Cardiac fibroblast (primary cell): ENCODE data around the gene TRIM67.
A peak's percentile ranks its signal among the peaks of the same experiment; 100 is the strongest.

ENCODE experiments used
- DNase-seq, 2 donors: peaks; one replicate each; pipeline versions ENCODE4 v3.0.0 to v3.0.0-alpha.2; 2010; ENCODE audit warnings: low read depth in 2 of 2
- H3K4me3 ChIP-seq, 2 donors: replicated peaks in 1 of 2; 1 replicate in 1 of 2; 2 replicates in 1 of 2; pipeline ENCODE4 v1.5.1; 2011; ENCODE audit warnings: low read depth in 2 of 2, low read length in 2 of 2, mild to moderate bottlenecking in 2 of 2, moderate library complexity in 1 of 2
- CTCF ChIP-seq: IDR thresholded peaks from one replicate; pipeline ENCODE4 v1.5.1; 2011; ENCODE audit warnings: low read depth, mild to moderate bottlenecking, low read length, inconsistent platforms

TRIM67 gene

GRCh38 chr1:231139659-231140654 lies 21.9 kb upstream of the TRIM67 start:
- H3K4me3 ChIP-seq, result no peak overlapping the region
- TF ChIP-seq CTCF, result no peak
- DNase-seq, result peak; percentile 90 to 96

- DNase-seq, result no peak
- H3K4me3 ChIP-seq, result no peak overlapping the region
- TF ChIP-seq CTCF, result no peak
Measured at GRCh38 chr1:231144416-231145193, 17.3 kb upstream of the TRIM67 start.

- no peak for DNase-seq
- TF ChIP-seq CTCF, result no peak
- no peak overlapping the region for H3K4me3 ChIP-seq
Measured at GRCh38 chr1:231147896-231148295, 14.0 kb upstream of the TRIM67 start.

GRCh38 chr1:231151811-231152210 lies 10.0 kb upstream of the TRIM67 start:
- no peak for TF ChIP-seq CTCF
- no peak overlapping the region for H3K4me3 ChIP-seq
- DNase-seq, result no peak

GRCh38 chr1:231153726-231154125 lies 8.1 kb upstream of the TRIM67 start:
- H3K4me3 ChIP-seq, result no peak overlapping the region
- TF ChIP-seq CTCF, result no peak
- no peak for DNase-seq

GRCh38 chr1:231155808-231156207 lies 6.0 kb upstream of the TRIM67 start:
- TF ChIP-seq CTCF, result no peak
- no peak for DNase-seq
- H3K4me3 ChIP-seq, result no peak overlapping the region
